HG03108 (cell line): ENCODE results near the gene TMEM263.

Experiments used
- ATAC-seq: cut with Tn5 transposase; IDR thresholded peaks from one replicate; pipeline ENCODE4 v1.9.1; 2021; ENCODE audit warnings: moderate library complexity; ENCODE audit not compliant: unreplicated experiment

The TMEM263 gene

DNA sequence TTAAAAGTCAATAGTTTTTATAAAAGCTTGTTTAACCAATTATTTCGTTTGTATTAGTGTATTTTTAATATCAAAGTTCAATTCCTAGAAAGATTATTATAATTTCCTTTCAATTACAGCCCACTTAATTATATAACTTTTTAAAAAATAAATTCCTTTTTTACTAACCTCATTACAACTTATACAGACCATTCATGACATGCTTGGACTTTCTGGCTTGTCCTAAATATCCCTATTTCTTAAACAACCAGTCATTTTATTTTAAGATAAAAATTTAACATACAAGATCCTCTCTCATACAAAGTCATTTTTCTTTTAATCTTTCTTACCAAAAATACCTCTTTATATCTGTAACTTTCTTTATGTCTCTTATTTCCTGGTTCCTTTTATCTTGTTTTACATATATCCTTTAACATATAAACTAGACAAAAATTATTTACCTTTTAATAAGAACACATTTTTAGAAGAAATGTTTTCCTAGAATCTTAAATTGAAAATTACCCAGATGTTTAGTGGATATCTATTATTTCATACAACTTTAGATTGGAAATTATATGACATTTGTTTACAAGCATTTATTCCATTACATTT is 10.4 kb upstream of the TMEM263 start:
- no peak for ATAC-seq

DNA sequence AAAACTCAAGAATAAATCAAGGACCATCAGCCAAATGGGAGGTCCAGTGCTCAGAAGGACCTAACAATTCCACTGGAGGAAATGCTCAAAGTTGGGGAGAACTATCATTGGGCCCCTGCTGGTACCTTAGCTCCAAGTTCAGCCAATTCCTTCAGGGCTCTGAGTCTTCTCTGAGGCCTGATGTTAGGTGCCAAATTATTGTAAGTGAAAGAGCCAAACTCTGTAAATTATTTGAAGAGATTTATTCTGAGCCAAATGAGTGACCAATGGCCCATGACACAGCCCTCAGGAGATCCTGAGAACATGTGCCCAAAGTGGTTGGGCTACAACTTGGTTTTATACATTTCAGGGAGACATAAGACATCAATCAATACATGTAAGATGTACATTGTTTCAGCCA is 8.2 kb upstream of the TMEM263 start:
- ATAC-seq = no peak

DNA sequence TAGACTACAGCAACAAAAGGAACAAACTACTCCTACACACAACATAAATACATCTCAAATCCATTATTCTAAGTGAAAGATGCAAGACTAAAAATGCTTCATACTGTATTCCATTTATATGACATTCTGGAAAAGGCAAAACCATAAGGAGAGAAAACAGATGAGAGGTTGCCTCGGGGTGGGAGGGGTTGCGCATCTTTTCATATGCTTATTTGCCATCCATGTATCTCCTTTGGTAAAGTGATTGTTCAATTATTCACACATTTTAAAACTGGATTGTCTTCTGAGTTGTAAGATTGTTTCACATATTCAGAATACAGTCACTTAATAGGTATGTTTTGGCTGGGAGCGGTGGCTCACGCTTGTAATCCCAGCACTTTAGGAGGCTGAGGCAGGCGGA is 5.1 kb upstream of the TMEM263 start:
- ATAC-seq = no peak

DNA sequence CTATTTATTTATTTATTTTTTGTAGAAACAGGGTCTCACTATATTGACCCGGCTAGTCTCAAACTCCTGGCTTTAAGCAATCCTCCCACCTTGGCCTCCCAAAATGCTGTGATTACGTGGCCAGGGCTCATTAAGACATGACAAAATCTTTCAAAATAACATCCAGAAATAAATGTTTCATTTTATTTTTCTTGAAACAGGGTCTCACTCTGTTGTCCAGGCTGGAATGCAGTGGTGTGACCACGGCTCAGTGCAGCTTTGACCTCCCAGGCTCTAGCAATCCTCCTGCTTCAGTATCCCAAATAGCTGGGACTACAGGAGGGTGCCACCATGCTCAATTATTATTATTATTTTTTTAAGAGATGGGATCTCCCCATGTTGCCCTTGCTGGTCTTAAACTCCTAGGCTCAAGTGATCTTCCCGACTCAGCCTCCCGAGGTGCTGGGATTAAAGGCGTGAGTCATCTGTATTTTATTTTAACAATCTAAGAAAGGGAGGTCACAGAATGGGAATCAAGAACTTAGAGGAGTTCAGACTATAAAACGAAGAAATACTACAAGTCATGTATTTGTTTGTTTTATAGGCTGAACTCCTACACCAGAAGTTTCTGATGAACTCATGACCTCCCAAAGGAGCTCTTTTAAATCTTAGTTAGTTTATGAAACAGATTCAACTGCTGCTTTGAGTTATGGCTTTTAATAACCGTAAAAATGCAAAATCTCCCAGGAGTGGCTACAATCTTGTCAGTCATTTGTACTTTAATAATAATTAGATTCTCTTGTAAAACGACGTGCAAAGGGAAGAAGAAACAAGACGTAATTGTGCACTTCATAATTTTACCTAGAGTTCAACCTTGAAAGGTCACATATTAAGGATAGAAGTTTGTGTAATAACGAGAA is 2.1 kb upstream of the TMEM263 start:
- no peak for ATAC-seq

DNA sequence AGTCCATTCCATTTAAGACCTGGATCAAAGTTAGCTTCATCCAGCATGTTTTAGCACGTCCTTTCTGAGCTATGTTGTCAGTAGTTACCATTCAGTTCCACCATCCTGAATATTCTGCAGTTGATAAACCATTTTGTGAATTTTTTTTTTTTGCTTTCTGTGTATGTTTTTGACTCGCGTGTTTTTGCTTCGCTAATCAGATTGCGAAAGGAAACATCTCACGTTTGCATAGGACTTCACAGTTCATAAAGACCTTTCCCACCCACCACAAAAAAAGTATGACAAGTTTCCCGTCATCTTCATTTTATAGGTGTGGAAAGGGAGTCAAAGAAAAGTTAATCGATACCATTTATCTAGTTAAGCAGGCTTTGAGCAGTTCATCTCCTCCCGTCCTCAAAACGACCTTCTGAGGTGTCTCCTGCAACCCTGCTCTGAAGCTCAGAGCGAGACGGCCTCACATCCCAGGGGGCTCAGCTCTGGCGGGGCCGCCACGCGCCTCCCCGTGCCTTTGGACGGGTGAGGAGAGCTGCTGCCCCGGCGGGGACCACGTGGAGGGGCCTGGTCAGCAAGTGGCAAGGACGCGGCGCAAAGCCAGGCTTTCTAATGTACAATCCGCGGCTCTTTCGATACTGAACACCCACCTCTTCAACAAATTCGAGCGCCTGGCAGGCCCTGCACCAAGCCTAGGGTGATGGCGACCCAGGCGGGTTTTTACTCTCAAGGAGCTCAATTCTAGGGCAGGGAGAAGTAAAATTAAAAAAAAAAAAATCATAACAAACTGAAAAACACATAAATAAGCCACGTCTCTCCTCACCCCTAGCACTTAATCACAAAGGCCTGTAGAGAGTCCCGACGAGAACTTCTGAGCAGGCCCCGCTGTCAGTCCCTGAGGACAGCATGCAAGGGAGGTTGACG is 988 bp upstream of the TMEM263 start:
- no peak for ATAC-seq

DNA sequence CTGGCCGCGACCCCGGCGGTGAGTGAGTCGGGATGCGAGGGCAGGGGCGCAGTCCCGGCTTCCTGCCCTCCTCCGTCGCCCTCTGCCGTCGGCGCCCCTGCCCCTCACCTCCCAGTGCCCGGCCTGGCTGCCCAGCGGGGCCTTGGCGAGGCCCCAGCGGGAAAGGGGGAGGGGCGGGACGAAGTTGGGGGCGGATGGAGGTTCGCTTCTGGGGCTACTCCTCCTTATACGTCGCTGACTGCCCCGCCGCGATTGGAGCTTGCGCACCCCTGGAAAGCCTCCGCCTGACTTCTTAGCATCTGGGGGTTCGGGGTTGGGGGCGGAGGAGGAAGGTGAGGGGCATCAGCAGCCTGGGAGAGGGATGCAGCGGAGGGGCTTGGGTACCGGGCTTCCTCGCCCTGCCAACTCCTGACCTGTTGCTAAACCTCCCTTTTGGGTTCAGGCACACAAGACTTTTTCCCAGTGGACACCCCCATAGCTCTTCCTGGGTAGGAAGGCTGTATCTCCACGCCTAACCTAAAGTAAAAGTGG is 406 bp downstream of the TMEM263 start:
- ATAC-seq = peak; percentile 22

DNA sequence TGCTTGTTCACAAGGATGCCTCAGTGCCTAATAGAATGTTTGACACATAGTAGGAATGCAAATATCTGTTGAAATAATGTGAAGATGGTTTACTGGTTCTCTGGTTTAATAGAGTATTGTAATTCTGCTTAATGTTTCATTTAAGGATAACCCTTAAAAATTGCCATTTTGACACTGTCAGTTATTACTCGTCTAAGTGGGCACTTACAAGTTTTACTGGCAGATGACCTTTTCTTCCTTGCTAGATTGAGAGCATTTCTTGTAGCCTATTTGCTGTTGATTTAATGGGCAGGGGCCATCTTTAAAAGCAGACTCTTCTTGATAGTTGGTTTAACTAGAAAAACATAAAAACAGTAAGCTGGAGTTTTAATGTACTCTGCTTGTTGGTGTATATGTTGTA is 1.9 kb downstream of the TMEM263 start:
- ATAC-seq = no peak

DNA sequence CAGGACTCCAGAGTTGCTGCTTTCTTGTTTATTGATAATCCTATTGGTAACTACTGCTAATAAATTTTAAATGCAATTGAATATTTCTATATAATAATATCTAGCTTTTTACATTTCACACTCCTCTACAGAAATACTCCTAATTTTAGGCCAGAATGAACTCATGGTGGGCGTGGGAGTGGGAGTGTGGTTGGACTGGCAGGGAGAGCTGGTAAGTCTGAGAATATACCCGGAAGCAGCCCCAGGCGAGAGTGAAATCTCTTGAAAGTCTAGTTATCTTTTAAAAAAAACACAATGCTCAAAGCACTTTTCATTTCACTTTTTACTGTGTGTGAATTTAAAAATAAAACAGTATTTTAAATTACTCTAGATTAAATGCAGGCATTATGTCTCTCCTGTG is 4.7 kb downstream of the TMEM263 start:
- ATAC-seq = no peak

DNA sequence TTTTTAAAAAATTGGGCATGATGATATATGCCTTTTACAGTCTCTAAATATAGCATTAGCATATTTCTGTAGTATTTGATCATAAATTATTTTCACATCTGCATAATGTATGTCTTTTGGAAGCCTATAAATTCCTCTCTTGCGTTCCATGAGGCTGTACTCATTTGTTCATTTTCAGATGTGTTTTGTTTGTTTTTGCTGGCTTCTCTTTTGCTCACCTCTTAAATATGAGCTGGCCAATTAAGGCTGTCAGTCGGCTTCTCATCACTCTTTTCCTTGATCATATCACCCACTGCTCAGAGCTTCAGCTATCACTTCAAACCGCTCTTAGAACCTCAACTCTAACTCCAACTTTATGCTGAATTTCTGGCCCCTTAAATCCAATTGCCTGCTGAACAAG is 6.6 kb downstream of the TMEM263 start:
- ATAC-seq = no peak

DNA sequence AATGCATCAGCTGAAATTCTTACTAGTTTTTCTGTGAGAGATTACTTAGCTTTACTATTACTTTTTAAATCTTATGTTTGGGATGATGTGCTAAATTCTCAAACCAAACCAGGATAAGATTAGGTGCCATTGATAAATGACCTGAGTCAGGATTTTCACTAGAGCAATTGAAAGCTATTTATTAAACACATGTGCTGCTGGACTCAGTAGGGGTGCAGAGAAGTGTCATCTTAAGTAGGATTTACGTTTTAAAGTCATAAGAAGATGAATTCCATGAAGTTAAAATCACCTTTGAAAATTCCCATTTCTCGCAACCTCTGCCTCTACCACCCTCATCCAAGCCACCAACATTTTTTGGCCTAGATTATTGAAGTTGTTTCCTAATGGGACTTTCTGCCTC is 8.8 kb downstream of the TMEM263 start:
- ATAC-seq = no peak

DNA sequence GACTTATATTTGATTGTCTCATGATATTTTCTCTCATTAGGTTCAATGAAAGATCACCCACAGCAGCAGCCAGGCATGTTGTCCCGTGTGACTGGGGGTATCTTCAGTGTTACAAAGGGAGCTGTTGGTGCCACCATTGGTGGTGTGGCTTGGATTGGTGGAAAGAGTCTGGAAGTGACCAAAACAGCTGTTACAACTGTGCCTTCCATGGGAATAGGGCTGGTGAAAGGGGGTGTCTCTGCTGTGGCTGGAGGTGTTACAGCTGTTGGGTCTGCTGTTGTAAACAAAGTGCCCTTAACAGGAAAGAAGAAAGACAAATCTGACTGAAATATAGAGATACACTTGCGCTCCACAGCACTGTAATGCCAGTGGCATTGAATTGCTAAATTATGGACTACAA is 15.4 kb downstream of the TMEM263 start:
- ATAC-seq = no peak

DNA sequence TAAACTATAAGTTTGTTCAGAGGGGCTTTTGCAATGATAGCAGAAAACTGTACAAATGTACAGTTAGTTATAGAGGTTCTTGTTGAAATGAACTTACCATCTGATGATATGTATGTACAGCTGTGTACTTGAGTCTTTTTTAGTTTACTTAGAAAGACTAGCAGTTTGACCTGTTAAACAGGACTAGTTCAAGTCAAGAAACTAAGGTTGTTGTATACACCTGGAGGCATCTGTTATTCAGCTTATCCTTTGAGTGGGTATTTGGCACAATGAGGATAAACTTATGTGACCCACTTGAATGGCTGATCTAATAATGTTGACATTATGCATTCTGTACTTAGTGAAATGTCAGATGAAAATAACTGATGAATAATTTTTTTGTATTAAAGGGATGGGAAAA is 17.8 kb downstream of the TMEM263 start:
- no peak for ATAC-seq

DNA sequence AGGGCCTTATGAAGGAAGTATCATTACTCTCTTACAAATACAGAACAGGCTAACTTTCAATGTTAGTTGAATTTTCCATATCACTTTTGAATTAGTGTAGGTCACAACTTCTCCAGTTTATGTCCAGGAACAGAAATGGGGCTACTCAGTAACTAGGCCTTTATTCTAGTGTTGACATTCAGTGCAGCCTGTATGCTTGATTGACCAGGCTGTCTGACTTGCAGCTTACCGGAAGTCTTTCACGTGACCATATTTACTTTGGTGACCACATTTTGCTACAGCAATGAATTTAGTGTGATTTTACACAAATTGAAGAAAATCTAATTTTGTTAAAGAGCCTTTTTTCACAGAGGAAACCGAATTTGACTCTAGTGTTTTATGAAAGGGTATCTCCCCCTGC is 18.8 kb downstream of the TMEM263 start:
- peak; percentile 91 for ATAC-seq

DNA sequence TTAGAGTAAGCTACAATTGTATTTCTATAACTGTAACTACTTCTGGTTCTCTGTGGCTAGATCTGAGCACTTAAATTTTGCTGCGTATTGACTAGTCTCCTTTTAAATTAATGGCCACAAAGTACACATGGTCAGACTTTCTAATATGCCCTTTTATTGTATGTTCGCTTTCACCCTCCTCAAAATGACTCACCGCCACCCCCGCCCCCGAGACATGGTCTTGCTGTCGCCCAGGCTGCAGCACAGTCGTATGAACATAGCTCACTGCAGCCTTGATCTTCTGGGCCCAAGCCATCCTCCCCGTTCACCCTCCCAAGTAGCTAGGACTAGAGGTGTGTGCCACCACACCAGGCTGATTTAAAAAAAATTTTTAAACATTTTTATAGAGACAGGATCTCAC is 19.4 kb downstream of the TMEM263 start:
- no peak for ATAC-seq

DNA sequence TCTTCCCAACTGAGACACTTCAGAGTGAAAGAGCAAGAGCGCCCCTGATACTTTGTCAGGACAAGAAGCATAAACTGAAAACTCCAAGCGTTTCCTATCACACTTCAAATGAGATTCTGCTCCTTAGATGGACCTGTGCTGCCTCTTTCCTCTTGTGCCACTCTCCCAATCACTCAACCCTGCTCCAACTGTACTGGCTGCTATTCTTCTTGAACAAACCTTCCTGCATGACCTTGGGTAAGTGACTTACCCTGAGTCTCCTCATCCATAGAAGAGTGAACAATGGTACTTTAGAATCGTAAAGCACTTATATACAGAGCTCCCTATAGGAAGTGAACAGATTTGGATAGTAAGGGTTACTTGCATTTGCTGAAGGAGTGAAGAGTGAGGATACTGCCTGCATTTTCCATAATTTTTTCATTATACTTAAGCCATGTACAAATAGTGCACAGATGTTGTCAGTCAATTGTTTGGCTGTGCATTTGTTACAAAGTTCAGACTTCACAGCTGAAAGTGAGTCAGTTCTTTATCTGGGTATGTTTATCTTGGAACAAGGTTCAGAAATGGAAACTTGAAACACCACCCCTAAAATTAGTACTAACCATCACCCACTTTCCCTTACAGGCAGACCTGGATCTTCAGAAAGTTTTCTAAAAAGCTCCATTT is 20.4 kb downstream of the TMEM263 start:
- no peak for ATAC-seq

DNA sequence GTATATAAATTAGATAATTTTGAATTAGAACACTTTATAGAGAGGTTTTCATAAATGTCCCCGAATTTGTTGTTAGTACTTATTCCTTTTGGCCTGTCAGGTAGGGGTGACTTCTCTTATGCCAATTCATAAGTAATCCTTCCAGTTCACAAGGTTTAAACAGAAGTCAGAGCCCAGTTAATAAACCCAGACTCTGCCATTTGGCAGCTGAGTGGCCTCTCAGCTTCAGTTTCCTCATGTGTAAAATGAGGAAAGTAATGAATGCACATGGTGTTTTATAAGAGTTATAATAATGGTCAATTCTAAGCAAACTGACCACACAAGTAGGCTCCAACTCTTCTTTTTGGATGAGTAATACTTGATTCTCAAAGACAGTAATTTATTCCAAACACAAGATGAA is 21.0 kb downstream of the TMEM263 start:
- ATAC-seq = no peak

DNA sequence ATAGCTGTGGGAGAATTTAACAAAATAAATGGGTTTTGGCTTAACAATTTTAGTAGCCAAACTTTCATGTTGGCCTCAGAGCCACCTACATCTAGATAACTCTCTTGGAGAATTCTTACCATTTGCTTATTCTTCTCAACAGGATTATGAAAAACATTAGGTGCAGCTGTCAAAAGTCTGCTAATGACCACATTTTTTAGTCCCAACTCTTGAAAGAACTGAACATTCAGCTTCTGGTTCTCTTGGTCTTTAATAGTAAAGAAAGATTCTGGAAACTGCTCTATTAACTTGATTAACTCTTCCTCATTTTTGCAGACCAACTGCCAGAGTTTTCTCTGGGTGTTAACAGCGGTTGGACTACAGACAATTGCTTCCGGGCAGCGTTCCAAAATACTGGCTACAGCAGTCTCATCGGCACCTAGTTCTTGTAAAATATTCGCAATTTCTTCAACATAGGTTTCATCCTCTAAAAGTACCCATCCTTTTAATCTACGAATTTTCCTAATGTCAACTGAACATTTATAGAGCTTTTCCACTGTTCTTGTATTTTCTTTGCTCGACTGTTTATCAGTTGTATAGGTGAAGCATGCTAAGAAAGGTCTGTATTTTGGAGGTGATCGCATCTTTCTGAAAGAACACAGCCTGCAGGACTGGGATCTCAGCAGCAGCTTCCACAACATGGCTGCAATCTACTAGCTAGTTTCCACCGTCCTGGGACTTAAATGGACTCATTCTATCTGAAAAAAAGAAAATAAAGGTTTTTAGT is 22.5 kb downstream of the TMEM263 start:
- no peak for ATAC-seq

DNA sequence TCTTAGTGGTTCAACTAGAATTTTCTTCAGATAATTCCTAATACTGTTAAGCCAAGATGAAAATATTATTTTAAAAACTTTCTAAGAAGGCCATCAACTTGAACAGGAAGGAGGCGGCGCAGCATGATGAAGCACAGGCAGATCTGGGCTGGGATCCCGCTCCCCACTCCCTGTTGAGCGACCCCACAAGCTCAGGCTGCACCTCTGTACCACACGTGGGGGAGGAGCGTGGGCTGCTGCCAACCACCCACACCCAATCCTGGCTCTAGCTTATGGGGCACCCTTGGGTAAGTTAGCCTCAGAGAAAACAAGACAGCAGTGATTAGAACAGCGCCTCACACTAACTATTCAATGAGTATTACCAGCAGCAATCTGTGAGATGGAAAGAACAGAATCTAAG is 25.2 kb downstream of the TMEM263 start:
- ATAC-seq = no peak

DNA sequence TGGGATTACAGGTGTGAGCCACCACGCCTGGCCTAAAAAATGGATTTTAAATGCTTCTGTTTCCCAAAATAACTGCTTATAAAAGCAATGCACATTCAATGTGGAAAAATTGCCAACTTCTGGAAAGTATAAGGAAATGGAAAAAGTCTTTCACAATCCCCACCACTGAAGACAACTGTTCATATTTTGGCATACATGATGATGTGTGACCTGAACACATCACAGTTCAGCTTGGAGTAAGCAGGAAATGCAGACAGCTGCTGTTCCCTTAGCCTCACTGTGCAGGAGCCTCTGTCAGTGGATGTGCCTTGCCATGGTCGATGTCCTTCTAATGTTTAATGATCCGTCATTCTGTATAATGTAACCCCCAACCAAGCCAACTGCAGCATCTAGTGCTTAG is 26.1 kb downstream of the TMEM263 start:
- no peak for ATAC-seq

DNA sequence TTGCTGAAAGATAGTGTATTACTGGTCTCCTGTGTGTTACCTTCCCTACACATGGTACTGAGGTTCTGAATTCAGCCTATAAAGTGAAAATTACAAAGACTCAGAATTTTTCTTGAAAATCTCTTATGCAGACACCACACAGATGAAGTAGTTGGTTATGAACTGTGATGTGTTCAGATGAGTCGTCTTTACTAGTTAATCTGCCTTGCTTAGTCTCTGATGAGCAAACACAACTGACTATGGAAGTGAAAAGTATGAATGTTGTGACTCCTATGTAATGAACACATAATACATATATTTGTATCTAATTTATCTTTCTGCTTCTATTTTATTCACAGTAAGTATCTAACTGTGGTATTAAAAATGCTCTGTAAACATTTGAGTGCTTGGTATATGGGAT is 26.5 kb downstream of the TMEM263 start:
- ATAC-seq = no peak
